ENCODE data around the gene QSER1. TPM values are rescaled to one million over a fixed set of nuclear protein-coding genes. Genes with fewer than 3 reads are reported as not detected.
"Not testable (repeated sequence)": the region's sequence is repeated elsewhere in the genome, so short reads cannot be mapped to it uniquely, and the experiment has no call there.

QSER1 gene
- total RNA-seq, 1 experiment from 2014 or later: 111 TPM

GRCh38 chr11:33027233-33027632, 134.6 kb downstream of the QSER1 start:
- no TSS peak for BruUV-seq (replicated peaks)
- Histone ChIP-seq H3K27me3 (replicated peaks; ENCODE audit: insufficient read depth, low read depth, low read length, poor library complexity) (no peaks in the 10 kb centered on the region), H3K36me3 (ENCODE audit: insufficient read depth, low read length, poor library complexity, severe bottlenecking) (no peaks in the 10 kb centered on the region), H3K4me3 (ENCODE audit: low read depth, low read length, poor library complexity, severe bottlenecking) (no peak overlapping the region), H3K9me3 (ENCODE audit: low read depth, low read length, poor library complexity, severe bottlenecking) (no peaks in the 10 kb centered on the region), H3K4me1 (ENCODE audit: insufficient read depth, low read length, poor library complexity, severe bottlenecking) (peaks cover 12% of the 10 kb centered on the region), H3K27ac (ENCODE audit: low read depth, low read length, poor library complexity, severe bottlenecking) (no peak overlapping the region)
- POLR2A ChIA-PET (ENCODE audit: low non-redundant PET): no interaction called here
- no peak for DNase-seq (ENCODE audit: low spot score)
- TF ChIP-seq CTCF (conservative IDR thresholded peaks at IDR 0.05; ENCODE audit: low read depth, low read length) (no peak), EZH2 (IDR thresholded peaks at IDR 0.05; ENCODE audit: borderline replicate concordance, low read depth, low read length, poor library complexity, severe bottlenecking) (no peak)
- CTCF ChIA-PET: no interaction called here
- intact Hi-C loops (cut with micrococcal nuclease; ENCODE audit: unreplicated experiment): no loop called here

GRCh38 chr11:33027846-33028536, 135.4 kb downstream of the QSER1 start:
- DNase-seq (ENCODE audit: low spot score): no peak
- peaks cover 11% of the 10 kb centered on the region for H3K4me1 ChIP-seq (ENCODE audit: insufficient read depth, low read length, poor library complexity, severe bottlenecking)
- H3K27me3 ChIP-seq (replicated peaks; ENCODE audit: insufficient read depth, low read depth, low read length, poor library complexity): no peaks in the 10 kb centered on the region
- no peak overlapping the region for H3K27ac ChIP-seq (ENCODE audit: low read depth, low read length, poor library complexity, severe bottlenecking)
- ChIA-PET POLR2A (ENCODE audit: low non-redundant PET) (no interaction called here), CTCF (no interaction called here)
- H3K9me3 ChIP-seq (ENCODE audit: low read depth, low read length, poor library complexity, severe bottlenecking): no peaks in the 10 kb centered on the region
- no TSS peak for BruUV-seq (replicated peaks)
- H3K36me3 ChIP-seq (ENCODE audit: insufficient read depth, low read length, poor library complexity, severe bottlenecking): no peaks in the 10 kb centered on the region
- no peak overlapping the region for H3K4me3 ChIP-seq (ENCODE audit: low read depth, low read length, poor library complexity, severe bottlenecking)
- TF ChIP-seq CTCF (conservative IDR thresholded peaks at IDR 0.05; ENCODE audit: low read depth, low read length) (no peak), EZH2 (IDR thresholded peaks at IDR 0.05; ENCODE audit: borderline replicate concordance, low read depth, low read length, poor library complexity, severe bottlenecking) (no peak)
- intact Hi-C loops (cut with micrococcal nuclease; ENCODE audit: unreplicated experiment): no loop called here

GRCh38 chr11:33028537-33028914, 135.9 kb downstream of the QSER1 start:
- H3K27ac ChIP-seq (ENCODE audit: low read depth, low read length, poor library complexity, severe bottlenecking): no peak overlapping the region
- TF ChIP-seq EZH2 (IDR thresholded peaks at IDR 0.05; ENCODE audit: borderline replicate concordance, low read depth, low read length, poor library complexity, severe bottlenecking): no peak
- TF ChIP-seq CTCF (conservative IDR thresholded peaks at IDR 0.05; ENCODE audit: low read depth, low read length): no peak
- no peaks in the 10 kb centered on the region for H3K36me3 ChIP-seq (ENCODE audit: insufficient read depth, low read length, poor library complexity, severe bottlenecking)
- intact Hi-C loops (cut with micrococcal nuclease; ENCODE audit: unreplicated experiment): no loop called here
- ChIA-PET POLR2A (ENCODE audit: low non-redundant PET) (no interaction called here), CTCF (no interaction called here)
- H3K27me3 ChIP-seq (replicated peaks; ENCODE audit: insufficient read depth, low read depth, low read length, poor library complexity): no peaks in the 10 kb centered on the region
- H3K9me3 ChIP-seq (ENCODE audit: low read depth, low read length, poor library complexity, severe bottlenecking): no peaks in the 10 kb centered on the region
- BruUV-seq (replicated peaks): no TSS peak
- peaks cover 9% of the 10 kb centered on the region for H3K4me1 ChIP-seq (ENCODE audit: insufficient read depth, low read length, poor library complexity, severe bottlenecking)
- H3K4me3 ChIP-seq (ENCODE audit: low read depth, low read length, poor library complexity, severe bottlenecking): no peak overlapping the region
- DNase-seq (ENCODE audit: low spot score): no peak

GRCh38 chr11:33029218-33029617, 136.6 kb downstream of the QSER1 start:
- intact Hi-C loops (cut with micrococcal nuclease; ENCODE audit: unreplicated experiment); H3K27me3 ChIP-seq (replicated peaks; ENCODE audit: insufficient read depth, low read depth, low read length, poor library complexity); DNase-seq (ENCODE audit: low spot score); H3K4me3 ChIP-seq (ENCODE audit: low read depth, low read length, poor library complexity, severe bottlenecking); POLR2A ChIA-PET (ENCODE audit: low non-redundant PET); H3K27ac ChIP-seq (ENCODE audit: low read depth, low read length, poor library complexity, severe bottlenecking); H3K9me3 ChIP-seq (ENCODE audit: low read depth, low read length, poor library complexity, severe bottlenecking); H3K4me1 ChIP-seq (ENCODE audit: insufficient read depth, low read length, poor library complexity, severe bottlenecking); H3K36me3 ChIP-seq (ENCODE audit: insufficient read depth, low read length, poor library complexity, severe bottlenecking); BruUV-seq (replicated peaks): not testable (repeated sequence)
- CTCF ChIA-PET: interaction anchor here (0.7 kb wide), 1 partner anchor 26 kb away, joined by 6 read pairs; no protein-coding TSS in a partner anchor
